K562 (cell line): Measurements from ENCODE around the gene RPL39L. TPM values are rescaled to one million over a fixed set of nuclear protein-coding genes. Genes with fewer than 3 reads are reported as not detected.

Source experiments
- ASH1L ChIP-seq: fragments of 450-650 bp; IDR thresholded peaks from 2 replicates; pipeline ENCODE4 v1.6.1; 2018; ENCODE audit warnings: borderline replicate concordance, mild to moderate bottlenecking, low read depth; ENCODE audit not compliant: partially characterized antibody
- CAMTA2 ChIP-seq: fragments of 250-450 bp; sonication (Bioruptor Pico); conservative IDR thresholded peaks from 2 replicates; pipeline ENCODE4 v1.5.1; 2022
- ETV5 ChIP-seq: sonication (generic); formaldehyde crosslinking; IDR thresholded peaks from 2 replicates; pipeline ENCODE4 v1.4.0; 2020; ENCODE audit warnings: low read depth, mild to moderate bottlenecking, missing genetic modification reagents
- JUNB ChIP-seq: fragments of 450-650 bp; formaldehyde crosslinking; conservative IDR thresholded peaks from 2 replicates; pipeline ENCODE4 v1.4.0; 2020; ENCODE audit warnings: mild to moderate bottlenecking
- KDM5B ChIP-seq: fragments of 200-600 bp; sonication (generic); IDR thresholded peaks from 2 replicates; pipeline ENCODE4 v1.6.1; 2012; ENCODE audit warnings: low read depth, mild to moderate bottlenecking, moderate library complexity, low read length, control low read depth, inconsistent platforms; ENCODE audit not compliant: insufficient replicate concordance
- KLF16 ChIP-seq: IDR thresholded peaks from 2 replicates; pipeline ENCODE4 v1.6.1; 2016; ENCODE audit warnings: antibody characterized with exemption
- MBD2 ChIP-seq: sonication (generic); IDR thresholded peaks from 2 replicates; pipeline ENCODE4 v1.6.1; 2016; ENCODE audit warnings: low read depth, borderline replicate concordance
- NONO ChIP-seq, 2 experiments: fragments of 200-400 bp in 1 of 2; fragments of 450-650 bp in 1 of 2; formaldehyde crosslinking in 1 of 2; IDR thresholded peaks; 2 replicates each; pipeline ENCODE4 v1.6.1; 2017; ENCODE audit warnings: low read depth in 2 of 2, mild to moderate bottlenecking in 2 of 2, moderate library complexity in 2 of 2, low read length in 1 of 2
- PHF21A ChIP-seq: fragments of 450-650 bp; IDR thresholded peaks from 2 replicates; pipeline ENCODE4 v1.6.1; 2017; ENCODE audit warnings: low read depth, borderline replicate concordance
- PTTG1 ChIP-seq: fragments of 450-650 bp; IDR thresholded peaks from 2 replicates; pipeline ENCODE4 v1.6.1; 2016; ENCODE audit warnings: low read depth, mild to moderate bottlenecking, missing genetic modification characterization, missing compliant biosample characterization
- RAD21 ChIP-seq, 2 experiments: fragments of 250-450 bp in 1 of 2; fragments of 450-650 bp in 1 of 2; sonication (Bioruptor Pico) in 1 of 2; formaldehyde crosslinking in 1 of 2; IDR thresholded peaks in 1 of 2; conservative IDR thresholded peaks in 1 of 2; 2 replicates each; pipeline versions ENCODE4 v1.4.0 to v1.8.0; 2020 to 2022; ENCODE audit warnings: mild to moderate bottlenecking in 2 of 2, moderate library complexity in 1 of 2
- RBFOX2 ChIP-seq: fragments of 200-400 bp; formaldehyde crosslinking; IDR thresholded peaks from 2 replicates; pipeline ENCODE4 v1.6.1; 2017; ENCODE audit warnings: low read depth, mild to moderate bottlenecking, low read length, moderate library complexity
- REST ChIP-seq, 2 experiments: fragments of 450-650 bp; formaldehyde crosslinking in 1 of 2; IDR thresholded peaks; 2 replicates each; pipeline versions ENCODE4 v1.4.0 to v1.6.1; 2014 to 2020; ENCODE audit warnings: mild to moderate bottlenecking in 2 of 2, borderline replicate concordance in 1 of 2, low read depth in 1 of 2
- SMARCA4 ChIP-seq: fragments of 450-650 bp; IDR thresholded peaks from 2 replicates; pipeline ENCODE4 v1.6.1; 2016
- TAF7 ChIP-seq: fragments of 450-650 bp; IDR thresholded peaks from 2 replicates; pipeline ENCODE4 v1.6.1; 2016; ENCODE audit warnings: missing genetic modification characterization, missing compliant biosample characterization
- U2AF2 ChIP-seq: fragments of 200-400 bp; formaldehyde crosslinking; optimal IDR thresholded peaks from 2 replicates; pipeline ENCODE3; 2017; ENCODE audit warnings: low read depth, mild to moderate bottlenecking, low read length
- ZBED1 ChIP-seq: IDR thresholded peaks from 2 replicates; pipeline ENCODE4 v1.6.1; 2014
- ZNF121 ChIP-seq: sonication (generic); formaldehyde crosslinking; conservative IDR thresholded peaks from 2 replicates; pipeline ENCODE4 v1.8.0; 2022; ENCODE audit warnings: missing genetic modification reagents
- ZNF212 ChIP-seq: fragments of 450-650 bp; formaldehyde crosslinking; IDR thresholded peaks from 2 replicates; pipeline ENCODE4 v1.4.0; 2020; ENCODE audit warnings: mild to moderate bottlenecking
- ZNF24 ChIP-seq: fragments of 450-650 bp; IDR thresholded peaks from 2 replicates; pipeline ENCODE4 v1.6.1; 2016
- ZNF3 ChIP-seq: fragments of 250-450 bp; sonication (Bioruptor Pico); IDR thresholded peaks from 2 replicates; pipeline ENCODE4 v1.5.0; 2021; ENCODE audit warnings: mild to moderate bottlenecking, moderate library complexity
- polyA plus RNA-seq, 8 experiments: library from polyadenylated mRNA; depleted of rRNA in 4 of 8; stranded (reverse) in 5 of 8; unstranded in 3 of 8; fragments of >200 nt; fragmentation: Nextera tagmentation in 2 of 8; fragmentation: Illumina TruSeq in 1 of 8; extraction: Ambion mirVana in 2 of 8; extraction: Trizol in 1 of 8; gene quantifications; 2 replicates each; pipeline versions ENCODE4 v1.2.1 to v1.2.3, GENCODE V29; 2011 to 2014; ENCODE audit warnings: inconsistent platforms in 1 of 8, missing spikeins in 1 of 8
- total RNA-seq, 7 experiments: library from RNA; depleted of rRNA in 6 of 7; stranded (reverse); fragments of >200 nt in 6 of 7; fragmentation: Illumina TruSeq in 2 of 7; extraction: Trizol in 2 of 7; gene quantifications; 2 replicates each; pipeline versions ENCODE4 v1.2.1 to v1.2.3, GENCODE V29; 2011 to 2021; ENCODE audit warnings: low replicate concordance in 1 of 7

The RPL39L gene
- total and polyA plus RNA-seq, 9 of the 15 experiments (the other 6 are each of a cell fraction or from before 2014, with no cell fraction given): 15.0 to 122 (median 45.5) TPM

- TF ChIP-seq REST (IDR thresholded peaks at IDR 0.05; ENCODE audit: borderline replicate concordance): peak; percentile 88
- TF ChIP-seq REST (CRISPR knock-in tag; IDR thresholded peaks at IDR 0.05; ENCODE audit: low read depth): 0 out of 2 replicates have a peak, but pooled peaks have one; percentile 18
- no peak; the same call in 1 of the 2 replicates for TF ChIP-seq SMARCA4
- no peak for TF ChIP-seq ZNF212 (CRISPR knock-in tag)
- TF ChIP-seq RBFOX2: peak; percentile 95
- TF ChIP-seq ZNF3 (CRISPR knock-in tag): no peak
- peak; percentile 29 to 52 for TF ChIP-seq RAD21 (CRISPR knock-in tag; conservative IDR thresholded peaks at IDR 0.05 in 1 of 2, IDR thresholded peaks at IDR 0.05 in 1 of 2)
- no peak for TF ChIP-seq CAMTA2 (CRISPR knock-in tag)
- no peak for TF ChIP-seq JUNB (CRISPR knock-in tag)
- TF ChIP-seq ZBED1: 0 out of 2 replicates have a peak, but pooled peaks have one; percentile 40
- peak; percentile 3 for TF ChIP-seq KLF16
- peak; percentile 17; the same call in 1 of the 2 replicates for TF ChIP-seq MBD2
- TF ChIP-seq ASH1L: no peak
- TF ChIP-seq TAF7 (tag): peak; percentile 55; the same call in 1 of the 2 replicates
- TF ChIP-seq ZNF121: no peak
- no peak for TF ChIP-seq PTTG1
- peak in 1 of 2 experiments; percentile 46; a peak in 1 of 4 replicates for TF ChIP-seq NONO (IDR thresholded peaks at IDR 0.05; ENCODE audit: low read depth in 2 of 2, low read length in 1 of 2)
- TF ChIP-seq PHF21A: peak; percentile 76; the same call in 1 of the 2 replicates
- peak; percentile 91 for TF ChIP-seq KDM5B
- peak; percentile 91 for TF ChIP-seq ETV5 (CRISPR knock-in tag)
- TF ChIP-seq U2AF2: no peak
- no peak for TF ChIP-seq ZNF24
These were observed at the start of gene RPL39L (continued) for GRCh38 chr3:187139126-187139894.
